Neural cell (in vitro differentiated cells): ENCODE results near the gene MCM3AP.

ENCODE experiments used
- EP300 ChIP-seq: fragments of 450-650 bp; conservative IDR thresholded peaks from 2 replicates; pipeline ENCODE4 v1.6.1; 2014; ENCODE audit warnings: antibody characterized with exemption, mild to moderate bottlenecking, moderate library complexity; ENCODE audit not compliant: poor library complexity, severe bottlenecking
- EZH2 ChIP-seq: fragments of 200-600, 300-800 bp; shearing (Covaris generic), sonication (generic); IDR thresholded peaks from 2 replicates; pipeline ENCODE4 v1.6.1; 2014; ENCODE audit warnings: antibody characterized with exemption, low read length, borderline replicate concordance, mild to moderate bottlenecking; ENCODE audit not compliant: insufficient read depth, poor library complexity, severe bottlenecking
- POLR2AphosphoS5 ChIP-seq: IDR thresholded peaks from 2 replicates; pipeline ENCODE4 v1.6.1; 2012
- RAD21 ChIP-seq: fragments of 450-650 bp; conservative IDR thresholded peaks from 2 replicates; pipeline ENCODE4 v1.6.1; 2014; ENCODE audit warnings: antibody characterized with exemption, mild to moderate bottlenecking, moderate library complexity
- REST ChIP-seq: IDR thresholded peaks from 2 replicates; pipeline ENCODE4 v1.6.1; 2012; ENCODE audit warnings: borderline replicate concordance
- SMC3 ChIP-seq: fragments of 450-650 bp; conservative IDR thresholded peaks from 2 replicates; pipeline ENCODE4 v1.6.1; 2014; ENCODE audit warnings: antibody characterized with exemption, mild to moderate bottlenecking, moderate library complexity; ENCODE audit not compliant: poor library complexity
- TAF1 ChIP-seq: IDR thresholded peaks from 2 replicates; pipeline ENCODE4 v1.6.1; 2012; ENCODE audit warnings: low read depth
- TF ChIP-seq, protein P1 (sequence below): fragments of 450-650 bp; IDR thresholded peaks from 2 replicates; pipeline ENCODE4 v1.5.1; 2014; ENCODE audit warnings: antibody characterized with exemption, mild to moderate bottlenecking, moderate library complexity; ENCODE audit not compliant: poor library complexity, severe bottlenecking

DNA sequence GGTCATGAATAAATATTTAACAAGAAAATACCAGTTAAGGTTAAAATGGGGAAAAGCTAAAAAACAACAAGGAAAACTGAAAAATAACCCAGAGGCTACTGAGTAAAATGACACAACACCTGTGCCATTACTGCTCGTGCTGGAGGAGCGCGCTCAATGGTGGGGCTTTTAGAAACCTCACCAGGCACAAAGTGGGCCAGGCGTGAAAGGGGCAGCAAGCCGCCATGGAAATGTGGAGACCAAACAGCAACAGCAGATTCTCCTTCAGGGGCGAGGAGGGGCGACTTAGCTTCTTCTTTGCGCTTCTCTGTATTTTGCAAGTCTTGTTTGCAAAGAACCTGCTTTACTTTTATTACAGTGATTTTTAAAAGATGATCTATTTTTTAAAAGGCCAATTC lies 82.2 kb downstream of the MCM3AP start:
- TF ChIP-seq, protein P1, sequence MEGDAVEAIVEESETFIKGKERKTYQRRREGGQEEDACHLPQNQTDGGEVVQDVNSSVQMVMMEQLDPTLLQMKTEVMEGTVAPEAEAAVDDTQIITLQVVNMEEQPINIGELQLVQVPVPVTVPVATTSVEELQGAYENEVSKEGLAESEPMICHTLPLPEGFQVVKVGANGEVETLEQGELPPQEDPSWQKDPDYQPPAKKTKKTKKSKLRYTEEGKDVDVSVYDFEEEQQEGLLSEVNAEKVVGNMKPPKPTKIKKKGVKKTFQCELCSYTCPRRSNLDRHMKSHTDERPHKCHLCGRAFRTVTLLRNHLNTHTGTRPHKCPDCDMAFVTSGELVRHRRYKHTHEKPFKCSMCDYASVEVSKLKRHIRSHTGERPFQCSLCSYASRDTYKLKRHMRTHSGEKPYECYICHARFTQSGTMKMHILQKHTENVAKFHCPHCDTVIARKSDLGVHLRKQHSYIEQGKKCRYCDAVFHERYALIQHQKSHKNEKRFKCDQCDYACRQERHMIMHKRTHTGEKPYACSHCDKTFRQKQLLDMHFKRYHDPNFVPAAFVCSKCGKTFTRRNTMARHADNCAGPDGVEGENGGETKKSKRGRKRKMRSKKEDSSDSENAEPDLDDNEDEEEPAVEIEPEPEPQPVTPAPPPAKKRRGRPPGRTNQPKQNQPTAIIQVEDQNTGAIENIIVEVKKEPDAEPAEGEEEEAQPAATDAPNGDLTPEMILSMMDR = no peak
- TF ChIP-seq EP300 (no peak), POLR2AphosphoS5 (no peak), RAD21 (no peak), TAF1 (no peak), EZH2 (no peak), REST (no peak), SMC3 (no peak)
